Umbilical cord (tissue), 2 donors: Measurements from ENCODE around the gene IRAK4. TPM values are rescaled to one million over a fixed set of nuclear protein-coding genes. Genes with fewer than 3 reads are reported as not detected.

ENCODE experiments used
- DNase-seq: peaks from one replicate; pipeline ENCODE4 v3.0.0-alpha.2; 2015; ENCODE audit warnings: low spot score
- total RNA-seq: library from RNA; depleted of rRNA; stranded (reverse); fragments of >200 nt; gene quantifications from one replicate; pipeline ENCODE4 v1.2.3, GENCODE V29; 2014; ENCODE audit warnings: low replicate concordance; ENCODE audit not compliant: insufficient read depth

IRAK4 gene
- total RNA-seq, 1 donor from 2014 or later: 27.0 TPM

DNA sequence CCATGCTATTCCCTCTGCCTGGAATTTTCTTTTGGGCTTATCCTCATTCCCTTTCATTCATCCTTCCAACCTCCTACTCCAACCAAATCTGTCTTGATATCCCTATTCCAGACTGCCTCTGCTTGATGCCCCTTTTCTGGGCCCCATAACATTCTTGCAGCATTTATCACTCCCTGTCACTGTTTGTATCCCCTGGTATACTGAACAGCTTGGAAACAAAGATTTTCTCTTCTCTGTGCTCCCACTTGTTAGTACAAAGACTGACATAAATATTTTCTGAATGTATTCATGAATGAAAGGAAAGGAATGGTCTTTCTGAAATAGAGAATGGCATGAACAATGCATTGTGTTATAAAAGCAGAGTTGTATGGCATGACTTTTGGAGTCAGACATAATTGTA is 7.5 kb downstream of the IRAK4 start:
- DNase-seq: peak; percentile 41

DNA sequence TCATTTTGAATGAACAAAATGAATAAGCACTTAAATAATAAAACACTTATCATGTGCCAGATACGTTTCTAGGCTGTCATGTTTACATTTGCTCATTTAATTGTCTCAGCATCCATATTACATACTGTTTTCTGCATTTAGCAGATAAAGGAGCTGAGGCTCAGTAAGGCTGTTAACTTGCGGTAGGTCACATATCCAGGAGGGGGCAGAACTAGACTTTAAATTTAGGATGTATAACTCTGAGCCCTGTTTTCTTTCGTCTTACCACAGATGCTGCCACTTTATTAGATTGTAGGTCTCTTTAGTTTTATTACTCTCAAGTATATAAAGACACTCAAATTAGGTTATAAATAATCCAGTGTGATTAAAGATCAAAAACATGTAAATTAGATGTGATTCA is 17.7 kb downstream of the IRAK4 start:
- peak; percentile 57 for DNase-seq

DNA sequence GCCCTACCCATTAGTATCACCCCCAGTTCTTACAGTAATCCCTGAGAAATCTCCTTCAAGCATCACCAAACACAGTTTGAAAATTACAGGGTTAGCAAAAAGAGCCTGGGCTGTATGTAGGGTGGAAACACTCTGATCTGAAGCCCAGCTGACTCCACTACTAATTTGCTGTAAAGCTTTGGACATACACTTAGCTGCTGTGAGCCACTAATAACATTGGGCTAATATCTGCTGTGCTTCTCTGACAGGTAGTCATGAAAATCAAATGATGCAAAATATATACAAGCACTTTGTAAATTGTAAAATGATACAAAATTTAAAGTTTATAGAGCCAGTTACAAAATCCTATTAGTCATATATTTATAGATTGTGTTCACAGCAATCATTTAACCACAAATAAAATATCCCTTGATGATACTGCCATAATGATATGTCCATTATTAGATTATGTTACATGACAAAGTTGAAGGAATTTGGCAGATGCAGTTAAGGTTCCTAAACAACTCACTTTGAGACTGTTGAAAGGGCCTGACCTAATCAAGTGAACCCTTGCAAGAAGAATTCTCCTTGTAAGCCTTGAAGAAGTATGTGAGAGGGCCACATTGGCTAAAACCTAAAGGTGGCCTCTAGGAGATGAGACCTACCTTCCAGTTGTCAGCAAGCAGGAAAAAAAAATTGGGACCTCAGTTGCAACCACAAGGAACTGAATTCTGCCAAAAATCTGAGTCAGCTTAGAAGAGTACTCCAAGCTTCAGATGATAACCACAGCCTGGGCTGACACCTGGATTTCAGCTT is 28.3 kb downstream of the IRAK4 start:
- no peak for DNase-seq

DNA sequence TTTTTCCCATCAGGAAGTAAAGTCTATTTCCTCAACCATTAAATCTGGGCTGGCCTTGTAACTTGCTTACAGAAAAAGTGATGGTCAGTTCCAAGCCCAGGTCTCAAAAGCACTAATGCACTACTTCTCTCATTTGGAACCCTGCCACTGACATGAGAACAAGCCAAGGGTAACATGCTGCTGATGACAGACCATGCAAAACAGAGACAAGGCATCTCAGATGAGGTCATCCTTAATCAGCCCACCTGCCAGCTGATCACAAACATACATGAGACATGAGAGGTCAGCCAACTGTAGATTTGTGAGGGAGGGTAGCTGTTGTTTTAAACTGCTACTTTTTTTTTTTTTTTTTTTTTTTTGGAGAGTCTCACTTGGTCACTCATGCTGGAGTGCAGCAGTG is 31.2 kb downstream of the IRAK4 start:
- DNase-seq: no peak

DNA sequence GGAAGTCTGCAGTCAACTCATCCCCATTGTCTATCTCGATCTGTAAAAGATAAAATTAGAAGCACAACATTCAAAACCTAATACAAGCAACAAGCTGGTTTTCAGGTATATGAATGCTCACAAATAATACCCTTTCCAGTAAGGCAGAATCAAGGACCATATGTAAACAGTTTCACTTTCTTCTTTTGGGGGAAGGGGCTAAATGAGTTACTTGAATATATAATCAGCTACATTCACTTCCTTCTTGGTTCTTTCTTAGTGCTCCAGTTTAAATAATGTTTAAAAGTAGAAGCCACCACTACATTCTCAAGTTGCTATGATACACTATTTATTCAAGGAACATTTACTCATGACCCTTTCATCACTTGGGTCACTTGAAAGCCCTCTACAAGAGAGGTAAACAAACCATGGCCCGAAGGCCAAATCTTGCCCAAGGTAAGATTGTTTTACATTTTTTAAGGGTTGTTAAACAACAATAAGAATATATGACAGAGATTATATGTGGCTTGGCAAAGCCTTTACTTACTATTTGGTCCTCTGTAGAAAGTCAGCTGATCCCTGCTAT is 37.0 kb downstream of the IRAK4 start:
- no peak for DNase-seq

DNA sequence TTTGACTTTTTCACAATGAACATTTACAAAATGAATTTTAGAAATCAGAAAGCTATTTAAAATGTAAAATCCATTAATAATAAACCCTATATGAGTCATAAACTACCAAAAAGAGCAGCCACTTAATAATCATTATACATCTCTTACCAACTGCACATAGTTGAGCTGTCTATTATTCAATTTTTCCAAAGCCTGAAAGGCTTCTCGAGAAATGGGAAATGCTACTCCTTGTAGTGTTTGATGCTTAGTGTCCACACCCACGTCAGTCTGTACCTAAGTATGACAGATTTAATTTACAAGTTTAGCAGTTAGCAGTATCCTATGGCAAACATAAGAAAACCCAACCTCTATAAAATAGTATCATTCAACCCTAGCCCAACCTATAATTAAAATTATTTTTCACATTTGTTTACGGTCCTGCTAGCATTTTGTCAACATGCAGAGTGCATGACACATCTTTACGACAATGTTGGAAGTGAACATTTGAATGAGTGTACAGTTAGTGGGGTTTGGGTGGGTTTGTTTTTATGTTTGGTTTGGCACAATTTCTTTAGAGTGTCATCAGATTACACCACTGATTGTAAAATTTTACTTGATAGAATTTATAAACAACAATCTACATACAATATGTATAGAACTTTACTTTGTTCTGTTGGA is 38.9 kb downstream of the IRAK4 start:
- no peak for DNase-seq

DNA sequence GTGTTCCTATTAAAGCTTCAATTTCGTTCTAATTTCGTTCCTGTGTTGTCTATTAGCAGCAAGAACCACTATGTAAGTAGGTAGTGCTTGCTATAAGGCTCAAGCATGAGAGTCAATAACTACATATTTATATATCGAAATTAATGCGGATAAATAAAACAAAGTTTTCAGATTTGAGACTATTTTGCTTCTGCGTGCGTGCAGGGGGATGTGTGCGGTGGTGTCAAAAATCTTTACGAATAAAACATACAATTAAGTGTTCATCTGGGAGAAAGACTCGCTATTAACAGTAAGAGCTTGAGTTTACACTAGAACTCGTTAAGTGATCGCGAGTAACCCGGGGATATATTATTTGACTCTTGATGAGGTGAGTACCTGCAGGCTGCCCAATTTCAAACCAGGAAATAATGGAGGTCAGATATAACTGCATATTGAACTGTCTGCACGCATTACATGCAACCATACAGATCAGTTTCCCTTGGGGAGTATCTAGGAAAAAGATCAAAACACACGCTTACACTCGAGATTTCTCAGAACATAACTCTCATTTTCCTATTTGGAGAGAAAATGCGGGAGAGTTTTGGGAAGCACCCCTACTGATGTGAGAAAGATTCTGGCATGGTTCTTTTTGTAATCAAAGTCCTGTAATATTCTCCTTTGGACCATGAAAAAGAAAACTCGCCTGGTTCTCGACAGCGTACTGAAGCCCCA is 46.6 kb downstream of the IRAK4 start:
- peak; percentile 22 for DNase-seq

DNA sequence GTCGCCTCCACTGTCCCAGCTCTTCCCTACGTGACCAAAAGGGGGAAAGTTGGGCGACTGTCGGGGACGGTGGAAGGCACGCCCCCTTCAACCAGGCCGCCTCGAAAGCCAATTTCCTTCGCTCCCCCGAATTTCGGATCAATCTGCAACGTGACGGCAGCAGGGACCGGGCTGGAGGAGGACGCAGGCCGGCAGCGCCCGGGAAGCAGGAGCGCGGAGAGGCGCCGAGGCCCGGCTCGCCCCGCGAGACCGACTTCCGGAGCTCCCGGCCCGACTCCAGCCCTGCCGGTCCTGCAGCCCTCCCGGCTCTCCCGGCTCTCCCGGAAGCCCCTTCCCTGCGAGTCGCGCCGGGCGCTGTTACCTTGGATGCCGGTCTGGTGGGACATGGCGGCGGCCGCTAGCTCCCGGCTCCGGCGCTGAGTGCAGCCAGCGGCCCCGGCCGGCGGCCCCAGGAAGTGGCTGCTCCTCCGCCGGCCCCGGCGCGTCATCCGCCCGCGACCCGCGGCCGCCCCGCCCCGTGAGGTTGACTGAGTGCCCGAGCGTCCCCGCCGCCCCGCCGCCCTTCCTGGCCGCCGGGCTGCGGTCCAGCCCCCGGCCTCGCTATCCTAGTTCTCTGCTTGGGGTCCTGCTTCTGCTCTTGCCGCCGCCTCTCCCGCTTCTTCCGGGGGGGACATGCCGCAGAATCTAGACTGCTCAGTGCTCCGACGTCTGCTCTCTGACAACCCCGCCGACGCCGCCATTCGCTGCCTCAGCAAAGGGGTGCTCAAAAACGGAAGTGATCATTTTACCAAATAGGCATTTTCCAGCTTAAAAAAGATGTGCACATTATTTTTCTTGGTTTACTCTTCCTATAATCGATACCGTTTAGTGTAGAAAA is 47.3 kb downstream of the IRAK4 start, which contains the start of gene TWF1:
Gene TWF1 (minus strand): TSS at position 458 of the 877 bp plus-strand sequence. CDS start 72 bp downstream, at position 386.
- peak; percentile 91 for DNase-seq

DNA sequence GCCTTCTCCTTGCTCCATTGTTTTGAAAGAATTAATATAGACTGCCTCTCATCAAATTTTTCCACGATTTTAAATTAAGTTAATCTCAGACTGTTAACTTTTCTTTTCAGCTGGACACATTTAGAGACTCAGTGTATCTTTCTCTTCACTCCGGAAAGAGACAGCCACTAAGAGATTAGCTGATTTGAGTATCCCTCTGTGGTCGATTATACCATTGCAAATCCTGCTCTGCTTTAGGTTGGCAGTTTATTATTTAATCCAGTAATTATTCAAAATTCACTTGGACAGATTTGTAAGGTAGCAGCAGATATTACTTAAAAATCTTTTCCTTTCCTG is 48.0 kb downstream of the IRAK4 start:
- peak; percentile 23 for DNase-seq

DNA sequence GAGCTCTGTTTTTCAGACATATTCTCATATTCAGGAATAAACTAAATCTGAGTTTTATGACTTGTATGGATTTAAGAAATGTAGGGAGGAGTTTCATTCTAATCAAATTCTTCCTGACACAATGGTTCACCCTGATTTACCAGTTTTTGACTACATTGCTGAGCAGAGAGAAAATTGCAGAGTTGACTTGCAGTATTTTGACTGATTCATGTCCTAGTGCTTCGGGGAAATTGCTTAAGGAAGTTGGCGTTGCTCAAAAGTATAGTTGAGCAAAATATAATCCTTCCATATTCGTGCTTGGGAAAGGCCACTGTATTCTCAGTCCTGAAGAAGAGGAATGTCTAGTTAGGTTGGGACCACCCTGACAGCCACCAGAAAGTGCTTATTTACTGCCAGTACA is 48.6 kb downstream of the IRAK4 start:
- peak; percentile 56 for DNase-seq

DNA sequence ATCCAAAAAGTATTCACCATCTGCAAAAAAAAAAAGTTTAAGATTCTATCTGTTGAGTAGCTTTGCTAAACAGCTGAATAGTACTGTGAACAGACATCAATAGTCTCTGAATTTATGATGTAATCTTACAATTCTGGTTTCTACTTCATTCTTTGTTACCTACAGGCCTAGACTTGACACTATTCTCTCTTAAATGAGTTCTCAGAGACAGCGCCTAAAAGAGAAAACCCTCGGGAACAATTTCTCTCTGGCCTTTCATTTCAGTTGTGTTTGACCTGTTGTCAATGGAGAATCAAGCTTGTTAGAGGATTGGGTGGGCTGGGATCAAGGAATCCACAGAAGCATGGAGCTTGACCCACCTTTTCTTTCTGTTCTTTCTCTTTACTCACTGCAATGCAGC is 53.3 kb downstream of the IRAK4 start:
- DNase-seq: peak; percentile 49

DNA sequence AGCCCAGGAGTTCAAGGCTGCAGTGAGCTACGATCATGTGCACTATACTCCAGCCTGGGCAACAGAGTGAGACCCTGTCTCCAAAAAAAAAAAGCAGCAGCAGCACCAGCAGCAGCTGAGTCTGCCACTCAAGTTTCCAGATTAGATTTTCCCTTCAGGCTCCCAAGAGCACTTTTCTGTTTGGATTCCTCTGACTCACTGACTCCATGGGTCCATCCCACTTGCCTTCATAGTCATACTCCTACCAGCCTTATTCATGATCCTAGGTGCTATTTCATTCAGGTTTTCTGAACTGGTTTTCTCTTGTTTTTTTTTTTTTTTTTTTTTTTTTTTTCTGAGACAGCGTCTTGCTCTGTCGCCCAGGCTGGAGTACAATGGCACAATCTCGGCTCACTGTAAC is 54.2 kb downstream of the IRAK4 start:
- no peak for DNase-seq

DNA sequence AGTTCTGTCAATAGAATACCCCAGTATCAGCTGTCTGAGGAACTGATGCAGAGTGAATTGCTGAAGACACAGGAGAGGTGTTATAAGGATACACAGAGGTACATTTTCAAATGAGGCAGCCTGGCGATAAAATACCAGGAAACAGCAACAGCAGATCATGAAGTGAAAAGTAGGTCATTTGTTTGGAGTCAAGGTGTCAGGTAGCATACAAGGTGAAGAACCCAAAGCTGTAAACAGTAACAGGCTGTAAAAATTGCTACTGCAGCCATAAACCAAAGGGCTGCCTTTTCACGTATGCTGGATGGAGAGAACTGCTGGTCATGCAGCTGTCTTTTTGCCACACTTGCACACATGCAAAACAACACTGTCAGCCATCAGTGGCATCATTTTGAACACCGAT is 56.7 kb downstream of the IRAK4 start:
- no peak for DNase-seq

DNA sequence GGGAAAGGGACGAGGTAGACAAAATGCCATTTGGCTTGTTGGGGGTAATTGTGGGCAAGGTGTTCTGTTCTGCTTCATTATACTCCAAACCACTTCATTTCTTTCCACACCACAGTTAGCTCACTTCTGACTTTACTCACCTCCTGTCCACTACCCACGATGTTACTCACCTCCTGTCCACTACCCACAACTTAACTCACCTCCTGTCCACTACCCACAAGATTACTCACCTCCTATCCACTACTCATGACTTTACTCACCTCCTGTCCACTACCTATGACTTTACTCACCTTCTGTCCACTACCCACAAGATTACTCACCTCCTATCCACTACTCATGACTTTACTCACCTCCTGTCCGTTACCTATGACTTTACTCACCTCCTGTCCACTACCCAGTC is 57.4 kb downstream of the IRAK4 start:
- no peak for DNase-seq

DNA sequence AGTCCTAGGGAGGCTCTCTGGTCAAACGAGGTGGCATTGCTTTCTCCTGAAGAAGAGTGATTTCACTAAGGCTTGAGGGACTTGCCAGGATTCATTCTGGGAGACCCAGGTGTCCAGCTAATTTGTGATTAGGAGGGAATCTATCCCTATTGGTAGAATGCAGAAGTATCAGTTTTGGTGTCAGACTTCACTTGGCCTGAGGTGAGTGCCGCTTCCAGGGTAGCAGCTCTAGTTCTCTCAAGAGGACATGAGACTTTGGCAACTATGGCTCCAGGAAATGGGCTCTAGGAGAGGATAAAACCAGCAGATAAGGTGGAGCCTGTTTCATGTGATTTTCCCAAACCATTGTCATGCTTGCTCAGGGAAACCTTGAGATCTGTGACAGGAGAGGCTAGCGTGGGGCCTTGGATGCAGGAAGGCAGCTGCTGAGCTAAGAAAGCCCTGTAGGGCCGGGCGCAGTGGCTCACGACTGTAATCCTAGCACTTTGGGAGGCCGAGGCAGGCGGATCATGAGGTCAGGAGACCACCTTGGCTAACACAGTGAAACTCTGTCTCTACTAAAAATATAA is 65.5 kb downstream of the IRAK4 start:
- DNase-seq: no peak

DNA sequence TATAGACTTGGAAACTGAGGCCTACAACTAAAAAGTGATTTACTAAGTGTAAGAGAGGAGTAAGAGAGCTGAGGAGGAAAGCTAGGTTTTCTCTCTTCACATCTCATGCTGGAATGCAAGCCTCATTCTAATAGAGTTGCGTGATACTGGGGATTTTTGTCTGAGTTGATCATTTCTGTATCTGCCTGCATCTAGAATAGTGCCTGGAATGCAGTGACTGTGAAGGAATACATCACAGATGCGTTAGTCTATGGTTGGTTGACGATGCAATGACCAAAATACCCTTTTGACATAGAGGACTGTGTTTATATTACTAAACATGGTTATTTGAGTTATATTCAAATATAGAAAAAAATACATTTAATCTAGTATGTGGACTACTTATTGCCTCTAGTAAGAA is 67.9 kb downstream of the IRAK4 start:
- peak; percentile 38 for DNase-seq

DNA sequence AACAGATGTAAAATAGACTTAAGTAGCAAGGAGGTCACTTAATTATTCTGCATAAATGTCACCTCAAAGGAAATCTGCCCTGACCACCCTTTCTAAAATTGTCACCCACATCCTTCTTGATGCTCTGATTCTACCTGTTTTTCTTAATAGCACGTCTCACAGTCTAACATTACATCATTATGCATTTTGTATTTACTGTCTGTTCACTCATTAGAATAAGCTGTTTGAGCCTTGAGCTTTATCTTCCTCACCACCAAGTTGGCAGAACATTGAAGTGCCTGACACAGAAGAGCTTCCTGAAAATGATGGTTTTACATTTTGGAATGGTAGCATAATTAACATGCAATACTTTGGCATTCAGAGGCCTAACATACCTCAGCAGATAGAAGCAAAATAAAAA is 68.3 kb downstream of the IRAK4 start:
- no peak for DNase-seq

DNA sequence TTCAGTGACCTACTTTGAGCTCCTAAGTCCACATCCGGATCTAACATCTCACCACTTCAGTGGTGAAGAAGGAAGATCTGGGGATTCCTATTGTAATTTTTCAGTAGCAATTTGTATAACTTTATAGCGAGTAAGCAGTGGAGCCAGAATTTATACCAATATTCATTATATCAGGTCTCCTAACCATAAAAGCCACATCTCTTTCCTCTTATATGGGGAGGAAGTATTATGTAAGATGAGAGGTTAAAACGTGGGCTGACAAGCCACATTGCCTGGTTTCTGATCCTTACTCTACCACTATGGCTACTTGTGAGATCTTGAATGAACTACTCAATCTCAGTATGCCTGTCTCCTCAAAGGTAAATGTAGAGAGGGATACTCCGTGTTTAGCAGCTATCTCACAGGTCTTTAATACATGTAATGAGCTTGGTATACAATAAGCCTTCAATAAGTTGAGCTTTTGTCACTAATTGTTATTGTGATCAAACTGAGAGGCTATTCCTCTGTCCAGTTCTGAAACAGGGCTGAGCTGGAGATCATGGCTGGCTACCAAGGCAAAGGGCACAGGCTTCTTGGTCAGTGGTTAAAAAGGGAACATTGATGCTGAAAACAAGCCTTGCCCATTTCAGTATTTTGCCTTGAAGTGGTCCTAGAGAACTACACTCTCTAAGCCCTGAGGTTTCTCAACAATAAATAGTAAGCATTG is 73.9 kb downstream of the IRAK4 start:
- DNase-seq: no peak

DNA sequence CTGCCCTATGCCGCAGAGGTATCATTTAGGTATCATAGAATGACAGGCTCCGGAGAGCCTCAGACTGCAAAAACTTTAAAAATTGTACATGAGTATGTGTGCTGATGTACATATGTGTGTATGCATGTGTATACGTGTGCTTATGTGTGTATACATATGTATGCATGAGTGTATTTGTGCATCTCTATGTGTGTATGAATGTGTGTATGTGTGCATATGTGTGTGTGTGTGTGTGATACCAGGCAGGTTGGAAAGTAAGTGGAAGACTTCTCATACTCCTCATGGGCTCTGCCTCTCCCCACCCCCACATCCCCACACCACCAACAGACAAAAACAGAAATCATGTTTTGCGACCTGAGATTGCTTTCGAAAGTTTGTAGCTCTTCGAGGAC is 76.5 kb downstream of the IRAK4 start:
- DNase-seq: no peak
